Tongue (tissue), 1 donor: ENCODE measurements around the gene MFF. TPM values are rescaled to one million over a fixed set of nuclear protein-coding genes. Genes with fewer than 3 reads are reported as not detected.

ENCODE experiments used
- total RNA-seq: library from RNA; depleted of rRNA; stranded (reverse); fragments of >200 nt; gene quantifications from one replicate; pipeline ENCODE4 v1.2.3, GENCODE V29; 2014

The MFF gene
- total RNA-seq, 1 donor from 2014 or later, result 86.2 TPM

Other genes with a start within 250 kb of the MFF start
- gene COL4A4, start 161.0 kb upstream of the MFF start, total RNA-seq, result 4.9 TPM
- gene COL4A3, start 160.6 kb upstream of the MFF start, total RNA-seq, result 7.3 TPM
- gene TM4SF20, start 54.1 kb downstream of the MFF start, total RNA-seq, result not detected
- not detected for gene SCYGR1, start 62.7 kb downstream of the MFF start, total RNA-seq
- gene AGFG1, start 146.9 kb downstream of the MFF start, total RNA-seq, result 35.9 TPM